CD4-positive, CD25-positive, alpha-beta regulatory T cell (primary cell): ENCODE data around the gene DCDC1. TPM values are rescaled to one million over a fixed set of nuclear protein-coding genes. Genes with fewer than 3 reads are reported as not detected.

Experiments
- ATAC-seq, 2 donors: fragments of 150-1000 bp; cut with Tn5 transposase; one replicate each; pipeline ENCODE4 v1.10.0; 2021; ENCODE audit warnings: low read depth in 2 of 2, moderate number of reproducible peaks in 2 of 2, moderate library complexity in 1 of 2
- DNase-seq, 3 donors: peaks; one replicate each; pipeline versions ENCODE4 v3.0.0 to v3.0.0-alpha.2; 2012 to 2022; ENCODE audit warnings: mixed read lengths in 1 of 3
- H3K27ac ChIP-seq: one replicate; pipeline ENCODE4 v1.7.0; 2013; ENCODE audit warnings: mild to moderate bottlenecking, low read length; ENCODE audit not compliant: insufficient read depth, poor library complexity, severe bottlenecking
- H3K27me3 ChIP-seq: one replicate; pipeline ENCODE4 v1.7.0; 2013; ENCODE audit warnings: low read length; ENCODE audit not compliant: control insufficient read depth, insufficient read depth
- H3K36me3 ChIP-seq: one replicate; pipeline ENCODE4 v1.7.0; 2013; ENCODE audit warnings: mild to moderate bottlenecking, low read length, moderate library complexity; ENCODE audit not compliant: control insufficient read depth, insufficient read depth
- H3K4me1 ChIP-seq: 2 replicates; pipeline ENCODE4 v1.7.0; 2013; ENCODE audit warnings: mild to moderate bottlenecking, low read length; ENCODE audit not compliant: insufficient read depth, control insufficient read depth, poor library complexity, severe bottlenecking
- H3K4me3 ChIP-seq: one replicate; pipeline ENCODE4 v1.7.0; 2013; ENCODE audit warnings: low read depth, mild to moderate bottlenecking, low read length, moderate library complexity
- H3K9me3 ChIP-seq, 2 experiments: 1 replicate in 1 of 2; 2 replicates in 1 of 2; pipeline ENCODE4 v1.7.0; 2013; ENCODE audit warnings: low read length in 2 of 2, mild to moderate bottlenecking in 1 of 2, moderate library complexity in 1 of 2; ENCODE audit not compliant: control insufficient read depth in 2 of 2
- H3K27ac Mint-ChIP-seq, 3 donors: one replicate each; pipeline ENCODE4 v1.8.0; 2020 to 2022; ENCODE audit warnings: mild to moderate bottlenecking in 3 of 3, mixed read lengths in 3 of 3, moderate library complexity in 2 of 3
- H3K27me3 Mint-ChIP-seq: one replicate; pipeline ENCODE4 v1.8.0; 2022; ENCODE audit warnings: mild to moderate bottlenecking, mixed read lengths
- H3K36me3 Mint-ChIP-seq: one replicate; pipeline ENCODE4 v1.8.0; 2020; ENCODE audit warnings: mixed read lengths
- H3K4me1 Mint-ChIP-seq, 4 donors: one replicate each; pipeline ENCODE4 v1.8.0; 2020 to 2022; ENCODE audit warnings: mixed read lengths in 4 of 4, mild to moderate bottlenecking in 1 of 4
- H3K4me3 Mint-ChIP-seq, 4 donors: one replicate each; pipeline ENCODE4 v1.8.0; 2020 to 2022; ENCODE audit warnings: mild to moderate bottlenecking in 4 of 4, mixed read lengths in 4 of 4, moderate library complexity in 3 of 4
- H3K9me3 Mint-ChIP-seq, 7 donors: one replicate each; pipeline ENCODE4 v1.8.0; 2020 to 2022; ENCODE audit warnings: mixed read lengths in 7 of 7, mild to moderate bottlenecking in 3 of 7, moderate library complexity in 2 of 7
- polyA plus RNA-seq, 4 donors: library from polyadenylated mRNA; unstranded; fragments of 300-500 nt; fragmentation: Illumina TruSeq; gene quantifications; one replicate each; pipeline ENCODE4 v1.2.3, GENCODE V29; 2021
- total RNA-seq: library from RNA; stranded (reverse); gene quantifications from one replicate; pipeline ENCODE4 v1.2.3, GENCODE V29; 2022

Gene DCDC1
- total and polyA plus RNA-seq, 5 donors from 2014 or later: not detected

DNA sequence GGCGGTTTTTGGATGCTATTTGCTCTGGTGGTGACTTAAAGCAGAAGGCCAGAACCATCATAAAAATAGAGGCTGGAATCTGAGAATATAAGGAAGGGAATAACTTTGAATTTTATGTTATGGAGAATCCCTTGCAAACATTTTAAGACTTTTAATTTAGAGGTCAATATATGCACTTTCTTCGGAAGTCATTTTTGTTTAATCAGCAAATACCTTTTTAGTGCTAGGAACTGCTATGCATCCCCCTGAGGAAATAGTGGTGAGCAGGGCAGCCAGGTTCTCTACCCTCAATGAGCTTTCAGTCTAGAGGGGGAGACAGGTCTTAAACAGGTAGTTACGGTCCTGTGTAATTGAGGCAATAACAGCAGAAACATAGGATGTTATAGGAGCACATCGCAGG, 516.9 kb downstream of the DCDC1 start:
- H3K27ac ChIP-seq: no peak overlapping the region
- Mint-ChIP-seq H3K9me3 (peaks cover 0 to 9% (median 4%) of the 10 kb centered on the region in 7 donors), H3K36me3 (no peaks in the 10 kb centered on the region), H3K4me1 (no peaks in the 10 kb centered on the region), H3K4me3 (no peak overlapping the region), H3K27me3 (no peaks in the 10 kb centered on the region), H3K27ac (no peak overlapping the region)
- no peaks in the 10 kb centered on the region for H3K4me1 ChIP-seq
- no peaks in the 10 kb centered on the region for H3K36me3 ChIP-seq
- H3K4me3 ChIP-seq: no peak overlapping the region
- H3K9me3 ChIP-seq: no peaks in the 10 kb centered on the region
- H3K27me3 ChIP-seq: no peaks in the 10 kb centered on the region
- DNase-seq (no peak), ATAC-seq (no peak)

DNA sequence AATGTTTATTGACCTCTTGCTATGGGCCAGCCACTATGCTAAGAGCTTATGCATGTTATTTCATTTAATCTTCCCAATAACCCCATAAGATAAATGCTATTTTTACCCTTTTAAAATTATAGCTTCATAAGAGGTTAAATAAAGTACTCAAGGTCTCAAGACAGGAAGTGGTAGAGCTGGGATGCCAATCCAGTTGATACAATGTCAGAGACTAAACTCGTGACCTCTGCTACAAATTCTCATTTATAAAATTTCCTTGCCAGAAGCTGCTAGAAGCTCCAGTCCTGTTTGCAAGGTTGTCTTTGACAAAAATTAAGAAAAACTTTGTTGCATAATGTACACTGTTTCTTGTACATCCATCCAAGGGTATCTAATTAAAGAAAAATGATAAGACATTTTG, 517.4 kb downstream of the DCDC1 start:
- Mint-ChIP-seq H3K4me3 (no peak overlapping the region), H3K27ac (no peak overlapping the region)
- ATAC-seq: no peak

DNA sequence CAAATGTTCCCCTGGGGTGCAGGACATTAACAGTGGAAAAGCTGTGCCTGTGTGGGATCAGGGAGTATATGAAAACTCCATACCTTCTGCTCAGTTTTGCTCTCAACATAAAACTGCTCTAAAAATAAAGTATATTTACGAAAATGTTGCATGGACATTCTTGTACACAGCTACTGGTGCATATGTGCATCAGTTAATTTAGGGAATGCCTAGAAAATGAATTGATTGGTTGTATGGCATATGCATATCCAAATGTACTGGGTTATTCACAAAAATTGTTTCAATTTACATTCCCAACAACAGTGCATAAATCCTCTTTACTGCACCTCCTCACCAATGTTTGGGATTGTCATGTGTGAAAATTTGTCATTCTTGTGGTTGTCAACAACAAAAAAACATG, 532.3 kb downstream of the DCDC1 start:
- ATAC-seq: no peak
- no peaks in the 10 kb centered on the region for H3K27me3 Mint-ChIP-seq
- H3K36me3 Mint-ChIP-seq: no peaks in the 10 kb centered on the region

More for the DNA sequence above, 517.4 kb downstream of the DCDC1 start:
- Histone ChIP-seq H3K27ac (no peak overlapping the region), H3K4me1 (no peaks in the 10 kb centered on the region), H3K4me3 (no peak overlapping the region), H3K9me3 (no peaks in the 10 kb centered on the region), H3K36me3 (no peaks in the 10 kb centered on the region), H3K27me3 (no peaks in the 10 kb centered on the region)
- Mint-ChIP-seq H3K36me3 (no peaks in the 10 kb centered on the region), H3K4me1 (no peaks in the 10 kb centered on the region), H3K27me3 (no peaks in the 10 kb centered on the region), H3K9me3 (peaks cover 0 to 13% (median 2%) of the 10 kb centered on the region in 7 donors)
- DNase-seq: no peak

DNA sequence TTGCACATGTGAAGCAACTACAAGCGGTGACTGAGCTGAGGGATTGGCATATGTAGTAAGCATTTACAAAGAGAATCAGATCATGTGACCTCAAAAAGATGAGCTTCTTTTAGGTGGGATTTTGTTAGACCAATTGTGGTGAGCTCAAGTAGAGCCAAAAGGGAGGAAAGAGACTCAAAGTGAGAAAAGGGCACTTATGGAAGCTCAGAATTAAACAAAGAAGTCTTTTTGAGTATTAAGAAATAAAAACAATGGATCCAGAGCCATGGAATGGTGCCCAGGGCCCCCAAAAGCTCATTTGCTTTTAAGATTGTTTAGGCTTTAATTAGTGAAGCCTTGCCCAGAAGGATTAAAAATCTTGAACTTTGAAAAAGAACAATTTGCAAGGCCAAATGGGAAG, 536.7 kb downstream of the DCDC1 start:
- no peak for DNase-seq
- Mint-ChIP-seq H3K9me3 (peaks cover 3 to 20% (median 8%) of the 10 kb centered on the region in 7 donors), H3K27ac (no peak overlapping the region), H3K27me3 (no peaks in the 10 kb centered on the region), H3K4me1 (no peaks in the 10 kb centered on the region), H3K4me3 (no peak overlapping the region), H3K36me3 (no peaks in the 10 kb centered on the region)
- Histone ChIP-seq H3K36me3 (no peaks in the 10 kb centered on the region), H3K27ac (no peak overlapping the region), H3K4me1 (no peaks in the 10 kb centered on the region), H3K4me3 (no peak overlapping the region), H3K27me3 (no peaks in the 10 kb centered on the region), H3K9me3 (no peaks in the 10 kb centered on the region)
- no peak for ATAC-seq

More for the DNA sequence above, 532.3 kb downstream of the DCDC1 start:
- Mint-ChIP-seq H3K9me3 (peaks cover 2 to 23% (median 11%) of the 10 kb centered on the region in 7 donors), H3K4me1 (no peaks in the 10 kb centered on the region), H3K4me3 (no peak overlapping the region), H3K27ac (no peak overlapping the region)
- Histone ChIP-seq H3K27me3 (no peaks in the 10 kb centered on the region), H3K4me1 (no peaks in the 10 kb centered on the region), H3K9me3 (no peaks in the 10 kb centered on the region), H3K36me3 (no peaks in the 10 kb centered on the region), H3K4me3 (no peak overlapping the region), H3K27ac (no peak overlapping the region)
- no peak for DNase-seq

DNA sequence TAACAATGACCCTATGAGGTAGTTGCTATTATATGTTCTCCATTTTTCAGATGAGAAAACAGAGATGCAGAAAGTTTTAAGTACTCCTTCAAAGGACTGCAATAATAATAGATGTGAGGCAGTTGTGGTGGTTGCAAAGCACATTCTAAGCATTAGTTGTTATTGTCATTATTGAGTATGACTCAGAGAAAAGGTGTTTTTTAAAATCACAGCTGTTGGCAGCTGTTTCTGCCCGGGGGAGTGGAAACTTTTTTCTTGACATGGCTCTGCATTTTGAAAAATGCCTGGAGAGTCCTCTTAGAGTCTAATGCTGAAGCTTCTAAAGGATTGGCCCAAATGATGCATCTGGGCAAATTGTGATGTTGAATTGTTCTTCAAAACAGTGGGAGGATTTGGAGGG, 538.9 kb downstream of the DCDC1 start:
- no peaks in the 10 kb centered on the region for H3K4me1 Mint-ChIP-seq
- no peak for ATAC-seq
- peaks cover 0 to 20% (median 6%) of the 10 kb centered on the region in 7 donors for H3K9me3 Mint-ChIP-seq

DNA sequence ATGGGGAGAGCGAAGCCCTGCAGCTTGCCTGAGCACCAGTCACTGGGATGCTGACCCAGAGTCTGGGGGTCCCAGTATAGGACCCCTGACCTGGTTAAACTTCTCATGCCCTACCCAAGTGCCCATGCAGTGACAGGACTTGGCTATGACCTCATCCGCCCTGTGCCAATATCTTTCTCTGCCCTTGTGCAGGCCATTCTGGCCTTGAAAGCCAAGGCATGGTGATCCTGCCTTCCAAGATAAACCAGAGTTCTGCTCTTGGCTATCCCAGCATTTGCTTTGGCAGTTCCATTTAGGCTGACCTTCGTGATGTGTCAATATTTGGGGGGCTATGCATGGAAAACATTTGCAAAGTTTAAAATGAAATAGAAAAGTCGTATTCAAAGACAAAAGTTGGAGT, 542.6 kb downstream of the DCDC1 start:
- no peaks in the 10 kb centered on the region for H3K27me3 Mint-ChIP-seq
- no peak for DNase-seq
- no peaks in the 10 kb centered on the region for H3K36me3 Mint-ChIP-seq
- Histone ChIP-seq H3K27ac (no peak overlapping the region), H3K36me3 (no peaks in the 10 kb centered on the region), H3K9me3 (no peaks in the 10 kb centered on the region), H3K4me1 (no peaks in the 10 kb centered on the region), H3K27me3 (no peaks in the 10 kb centered on the region), H3K4me3 (no peak overlapping the region)
- no peaks in the 10 kb centered on the region for H3K4me1 Mint-ChIP-seq
- H3K4me3 Mint-ChIP-seq: no peak overlapping the region
- no peak overlapping the region for H3K27ac Mint-ChIP-seq
- peaks cover 0 to 12% (median 5%) of the 10 kb centered on the region in 7 donors for H3K9me3 Mint-ChIP-seq
- no peak for ATAC-seq

More for the DNA sequence above, 538.9 kb downstream of the DCDC1 start:
- DNase-seq: no peak
- Mint-ChIP-seq H3K27me3 (no peaks in the 10 kb centered on the region), H3K36me3 (no peaks in the 10 kb centered on the region), H3K4me3 (no peak overlapping the region), H3K27ac (no peak overlapping the region)
- no peaks in the 10 kb centered on the region for H3K9me3 ChIP-seq
- H3K4me1 ChIP-seq: no peaks in the 10 kb centered on the region
- H3K27me3 ChIP-seq: no peaks in the 10 kb centered on the region
- no peak overlapping the region for H3K27ac ChIP-seq
- no peak overlapping the region for H3K4me3 ChIP-seq
- H3K36me3 ChIP-seq: no peaks in the 10 kb centered on the region

DNA sequence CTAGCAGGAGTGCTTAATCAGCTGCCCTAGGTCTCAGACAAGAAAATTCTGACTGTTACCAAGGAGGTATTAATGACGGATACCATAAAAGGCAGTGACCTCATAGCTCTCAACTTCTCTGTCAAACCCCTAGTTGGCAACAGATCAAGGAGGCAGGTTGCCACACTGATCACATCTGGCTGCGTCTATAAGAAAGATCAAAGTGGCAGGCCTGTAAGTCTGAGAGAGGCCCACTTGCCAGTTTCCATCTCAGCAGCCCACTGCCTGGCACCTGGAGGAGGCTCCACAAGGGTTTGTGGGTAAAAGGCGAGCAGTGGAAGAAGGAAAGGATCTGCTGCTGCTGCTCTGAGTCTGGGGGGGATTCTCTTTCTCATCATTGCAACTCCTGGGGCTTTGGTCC, 543.8 kb downstream of the DCDC1 start:
- no peak for ATAC-seq
- no peaks in the 10 kb centered on the region for H3K9me3 ChIP-seq
- H3K27ac Mint-ChIP-seq: no peak overlapping the region

DNA sequence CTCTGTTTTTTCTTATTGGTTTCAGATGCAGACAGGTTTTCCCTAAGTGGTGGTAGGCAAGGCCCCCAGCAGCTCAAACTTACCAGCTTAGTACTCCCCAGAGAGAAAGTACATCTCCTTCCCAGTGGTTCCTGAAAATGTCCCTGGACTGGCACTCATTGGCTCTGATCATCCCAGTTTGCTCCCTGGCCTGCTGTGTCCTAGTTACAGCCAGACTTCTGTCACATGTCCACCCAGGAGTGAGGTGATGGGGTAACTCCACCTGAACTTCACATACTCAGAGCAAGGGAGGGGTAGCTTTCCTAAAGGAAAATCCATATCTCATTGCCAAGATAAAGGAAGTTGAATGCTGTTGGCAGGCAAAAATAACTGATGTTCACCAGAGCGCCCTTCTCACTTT, 546.4 kb downstream of the DCDC1 start:
- Histone ChIP-seq H3K9me3 (no peaks in the 10 kb centered on the region), H3K27me3 (no peaks in the 10 kb centered on the region), H3K4me3 (no peak overlapping the region), H3K27ac (no peak overlapping the region), H3K4me1 (no peaks in the 10 kb centered on the region), H3K36me3 (no peaks in the 10 kb centered on the region)
- Mint-ChIP-seq H3K27ac (no peak overlapping the region), H3K36me3 (no peaks in the 10 kb centered on the region), H3K4me1 (no peaks in the 10 kb centered on the region), H3K9me3 (peaks cover 0 to 8% (median 4%) of the 10 kb centered on the region in 7 donors), H3K4me3 (no peak overlapping the region), H3K27me3 (no peaks in the 10 kb centered on the region)
- ATAC-seq (no peak), DNase-seq (no peak)

More for the DNA sequence above, 543.8 kb downstream of the DCDC1 start:
- H3K36me3 Mint-ChIP-seq: no peaks in the 10 kb centered on the region
- H3K9me3 Mint-ChIP-seq: peaks cover 0 to 8% (median 5%) of the 10 kb centered on the region in 7 donors
- no peaks in the 10 kb centered on the region for H3K27me3 Mint-ChIP-seq
- no peak overlapping the region for H3K4me3 Mint-ChIP-seq
- no peak for DNase-seq
- H3K4me1 Mint-ChIP-seq: no peaks in the 10 kb centered on the region
- H3K27me3 ChIP-seq: no peaks in the 10 kb centered on the region
- H3K4me1 ChIP-seq: no peaks in the 10 kb centered on the region
- no peaks in the 10 kb centered on the region for H3K36me3 ChIP-seq
- no peak overlapping the region for H3K4me3 ChIP-seq
- no peak overlapping the region for H3K27ac ChIP-seq
